ENCODE measurements around the gene FAM78A.

DNA sequence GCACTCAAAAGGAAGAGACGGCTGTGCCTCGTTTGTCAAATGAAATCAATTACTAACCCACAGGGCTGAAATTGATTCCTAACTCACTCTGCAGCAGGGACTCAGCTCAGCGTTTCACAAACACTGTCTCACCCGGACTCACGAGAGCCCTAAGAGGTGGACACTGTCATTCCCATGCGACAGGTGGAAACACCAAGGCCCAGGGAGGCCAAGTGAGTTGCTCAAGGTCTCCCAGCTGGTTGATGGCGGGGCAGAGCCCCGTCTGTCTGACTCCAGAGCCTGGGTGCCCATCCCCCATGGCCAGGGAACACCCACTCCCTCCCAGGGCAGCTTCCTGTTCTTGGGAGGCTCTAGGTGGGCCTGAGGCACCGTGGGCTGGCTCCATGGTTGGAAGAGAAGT, 11.9 kb upstream of the FAM78A start:
- TF ChIP-seq, protein P1, sequence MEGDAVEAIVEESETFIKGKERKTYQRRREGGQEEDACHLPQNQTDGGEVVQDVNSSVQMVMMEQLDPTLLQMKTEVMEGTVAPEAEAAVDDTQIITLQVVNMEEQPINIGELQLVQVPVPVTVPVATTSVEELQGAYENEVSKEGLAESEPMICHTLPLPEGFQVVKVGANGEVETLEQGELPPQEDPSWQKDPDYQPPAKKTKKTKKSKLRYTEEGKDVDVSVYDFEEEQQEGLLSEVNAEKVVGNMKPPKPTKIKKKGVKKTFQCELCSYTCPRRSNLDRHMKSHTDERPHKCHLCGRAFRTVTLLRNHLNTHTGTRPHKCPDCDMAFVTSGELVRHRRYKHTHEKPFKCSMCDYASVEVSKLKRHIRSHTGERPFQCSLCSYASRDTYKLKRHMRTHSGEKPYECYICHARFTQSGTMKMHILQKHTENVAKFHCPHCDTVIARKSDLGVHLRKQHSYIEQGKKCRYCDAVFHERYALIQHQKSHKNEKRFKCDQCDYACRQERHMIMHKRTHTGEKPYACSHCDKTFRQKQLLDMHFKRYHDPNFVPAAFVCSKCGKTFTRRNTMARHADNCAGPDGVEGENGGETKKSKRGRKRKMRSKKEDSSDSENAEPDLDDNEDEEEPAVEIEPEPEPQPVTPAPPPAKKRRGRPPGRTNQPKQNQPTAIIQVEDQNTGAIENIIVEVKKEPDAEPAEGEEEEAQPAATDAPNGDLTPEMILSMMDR (IDR thresholded peaks at IDR 0.05) = no peak
- TF ChIP-seq POLR2A (IDR thresholded peaks at IDR 0.05) = no peak
- TF ChIP-seq EP300 (IDR thresholded peaks at IDR 0.05) = no peak

Data from ovary (tissue), 3 donors.